GM19452 (cell line): ENCODE results near the gene DIAPH3.

ENCODE experiments used
- ATAC-seq: cut with Tn5 transposase; IDR thresholded peaks from one replicate; pipeline ENCODE4 v1.9.1; 2021; ENCODE audit not compliant: unreplicated experiment

DIAPH3 gene

GRCh38 chr13:59877933-59878332, 285.8 kb downstream of the DIAPH3 start:
- no peak for ATAC-seq

GRCh38 chr13:59874973-59875372, 288.8 kb downstream of the DIAPH3 start:
- ATAC-seq, result no peak

GRCh38 chr13:59873856-59874255, 289.9 kb downstream of the DIAPH3 start:
- ATAC-seq, result no peak

- no peak for ATAC-seq
These were observed 290.4 kb downstream of the DIAPH3 start for GRCh38 chr13:59873309-59873708.

- no peak for ATAC-seq
These were observed 295.9 kb downstream of the DIAPH3 start for GRCh38 chr13:59867867-59868266.

GRCh38 chr13:59865398-59865797, 298.3 kb downstream of the DIAPH3 start:
- no peak for ATAC-seq

- no peak for ATAC-seq
These were observed 300.1 kb downstream of the DIAPH3 start for GRCh38 chr13:59863621-59864020.

- ATAC-seq, result no peak
These were observed 302.1 kb downstream of the DIAPH3 start for GRCh38 chr13:59861676-59862075.

- no peak for ATAC-seq
These were observed 307.4 kb downstream of the DIAPH3 start for GRCh38 chr13:59856281-59856810.

GRCh38 chr13:59846845-59847620, 316.7 kb downstream of the DIAPH3 start:
- ATAC-seq, result no peak

- no peak for ATAC-seq
These were observed 320.7 kb downstream of the DIAPH3 start for GRCh38 chr13:59843040-59843439.

- ATAC-seq, result no peak
These were observed 321.2 kb downstream of the DIAPH3 start for GRCh38 chr13:59842507-59842906.

GRCh38 chr13:59839186-59839585, 324.5 kb downstream of the DIAPH3 start:
- no peak for ATAC-seq

GRCh38 chr13:59837101-59837500, 326.6 kb downstream of the DIAPH3 start:
- no peak for ATAC-seq

- ATAC-seq, result no peak
These were observed 328.2 kb downstream of the DIAPH3 start for GRCh38 chr13:59835569-59835968.

- ATAC-seq, result no peak
These were observed 328.9 kb downstream of the DIAPH3 start for GRCh38 chr13:59834801-59835200.

- no peak for ATAC-seq
These were observed 334.0 kb downstream of the DIAPH3 start for GRCh38 chr13:59829690-59830089.

- no peak for ATAC-seq
These were observed 340.2 kb downstream of the DIAPH3 start for GRCh38 chr13:59823486-59823885.

- ATAC-seq, result no peak
These were observed 354.2 kb downstream of the DIAPH3 start for GRCh38 chr13:59809564-59809963.

- no peak for ATAC-seq
These were observed 356.9 kb downstream of the DIAPH3 start for GRCh38 chr13:59806801-59807200.

GRCh38 chr13:59801107-59801880, 362.4 kb downstream of the DIAPH3 start:
- ATAC-seq, result no peak

- no peak for ATAC-seq
These were observed 370.6 kb downstream of the DIAPH3 start for GRCh38 chr13:59793107-59793506.
